ENCODE data around the gene AJAP1. TPM values are rescaled to one million over a fixed set of nuclear protein-coding genes. Genes with fewer than 3 reads are reported as not detected.

AJAP1 gene
- polyA plus RNA-seq, 1 of the 3 experiments (the other 2 are of a cell fraction): not detected

DNA sequence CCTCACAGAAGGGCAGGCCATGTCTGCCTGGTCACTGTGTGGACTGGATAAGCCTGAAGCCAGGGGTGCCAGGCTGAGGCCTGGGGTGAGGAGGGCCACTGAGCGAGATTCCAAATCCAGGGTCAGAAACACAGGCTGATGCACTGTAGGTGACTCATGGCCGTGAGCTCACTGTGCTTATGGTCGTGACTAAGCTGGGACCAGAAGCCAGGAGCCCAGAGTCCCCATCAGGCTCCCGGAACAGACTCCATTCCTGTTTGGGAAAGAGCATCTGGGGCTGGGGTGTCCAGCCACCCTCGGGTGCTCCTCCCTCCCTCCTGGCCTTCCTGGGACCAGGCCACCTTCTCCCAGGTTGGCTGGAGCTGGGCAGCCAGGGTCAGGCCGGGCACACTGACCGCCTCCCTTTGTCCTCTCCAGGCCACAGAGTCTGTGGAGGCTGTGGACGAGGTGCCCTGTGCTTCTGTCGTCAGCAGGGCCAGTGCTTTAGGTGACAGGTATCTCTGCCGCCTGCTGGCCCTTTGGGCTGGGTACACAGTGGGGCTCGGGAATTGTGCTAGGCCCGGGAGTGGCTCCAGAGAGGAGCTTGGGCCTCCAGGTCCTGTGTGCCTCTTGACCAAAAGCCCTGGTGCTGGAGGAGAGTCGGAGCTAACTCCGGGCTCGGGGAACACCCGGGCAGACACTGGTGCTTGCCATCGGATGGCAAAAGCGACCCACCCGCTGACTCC lies 36.7 kb downstream of the AJAP1 start:
- H3K79me2 ChIP-seq (ENCODE audit: insufficient read depth): no peaks in the 10 kb centered on the region
- H3K27me3 ChIP-seq (ENCODE audit: insufficient read depth): no peaks in the 10 kb centered on the region
- 40% methylated on average over 1 of the region's 19 CpGs for whole genome bisulfite sequencing (ENCODE audit: low lambda C conversion rate)

DNA sequence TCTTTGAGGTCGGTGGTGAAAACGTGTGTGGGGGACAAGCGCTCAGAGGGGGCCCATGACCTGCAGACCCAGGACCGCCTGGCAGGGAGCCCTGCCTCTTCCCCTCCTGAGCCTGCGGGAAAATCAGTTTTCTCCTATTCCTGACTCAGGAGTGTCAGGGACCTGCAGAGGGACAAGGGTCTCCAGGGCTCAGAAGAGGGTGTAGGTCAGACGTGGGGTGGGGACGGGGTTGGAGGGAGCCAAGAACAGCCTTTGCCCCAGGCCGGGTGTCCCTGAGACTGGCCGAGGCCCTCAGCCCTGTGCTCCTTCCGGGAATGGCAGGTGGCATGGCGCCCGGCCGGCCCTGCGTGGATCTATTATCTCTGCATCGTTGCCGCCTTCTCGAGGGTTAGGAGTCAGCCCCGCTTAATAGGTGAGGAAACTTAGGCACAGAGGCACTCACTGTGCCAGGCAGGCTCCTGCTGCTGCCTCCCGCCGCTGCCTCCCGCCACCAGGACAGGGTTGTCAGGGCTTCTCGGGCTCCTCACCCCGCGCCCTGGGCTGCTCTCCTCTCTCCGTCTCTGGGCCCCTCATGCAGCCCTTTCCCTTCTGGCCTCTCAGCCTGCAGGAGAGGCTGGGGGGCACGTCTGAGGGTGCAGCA lies 37.5 kb downstream of the AJAP1 start:
- ChIA-PET CTCF (interaction anchor here (0.9 kb wide), 1 partner anchor 52 kb away, joined by 3 read pairs; no protein-coding TSS in a partner anchor), POLR2A (no interaction called here)
- TF ChIP-seq JUND (IDR thresholded peaks at IDR 0.05): no peak
- TF ChIP-seq FOSL2 (IDR thresholded peaks at IDR 0.05; ENCODE audit: borderline replicate concordance, low read depth): no peak
- no peak for TF ChIP-seq RCOR1 (IDR thresholded peaks at IDR 0.05; ENCODE audit: low read length)
- Histone ChIP-seq H3K9ac (no peak overlapping the region), H3K79me2 (ENCODE audit: insufficient read depth) (no peaks in the 10 kb centered on the region), H3K4me3 (ENCODE audit: low read depth in 2 of 2, low read length in 1 of 2) (no peak overlapping the region), H3K36me3 (replicated peaks in 1 of 2; ENCODE audit: control insufficient read depth in 1 of 2, insufficient read depth in 2 of 2, low read length in 1 of 2) (no peaks in the 10 kb centered on the region), H2AFZ (ENCODE audit: low read depth) (no peak overlapping the region), H3K27ac (ENCODE audit: low read depth in 2 of 2, low read length in 1 of 2) (no peak overlapping the region), H3F3A (replicated peaks; ENCODE audit: insufficient read depth) (no peaks in the 10 kb centered on the region), H3K27me3 (ENCODE audit: insufficient read depth) (no peaks in the 10 kb centered on the region), H3K4me1 (ENCODE audit: control insufficient read depth in 1 of 2, insufficient read depth in 2 of 2, low read depth in 1 of 2, low read length in 1 of 2) (no peaks in the 10 kb centered on the region), H4K20me1 (ENCODE audit: insufficient read depth) (no peaks in the 10 kb centered on the region), H3K4me2 (no peak overlapping the region), H3K9me2 (no peaks in the 10 kb centered on the region), H3K9me3 (no peaks in the 10 kb centered on the region)
- no peak for DNase-seq
- 72% methylated on average over 13 of the region's 26 CpGs for WGBS (ENCODE audit: low lambda C conversion rate)

More for the DNA sequence above, 36.7 kb downstream of the AJAP1 start:
- CTCF ChIA-PET: interaction anchor here (0.9 kb wide), 1 partner anchor 53 kb away, joined by 3 read pairs; no protein-coding TSS in a partner anchor
- H3K9me3 ChIP-seq: no peaks in the 10 kb centered on the region
- DNase-seq: no peak
- H3K9me2 ChIP-seq: no peaks in the 10 kb centered on the region
- no peak overlapping the region for H3K4me2 ChIP-seq
- H3K4me1 ChIP-seq (ENCODE audit: control insufficient read depth in 1 of 2, insufficient read depth in 2 of 2, low read depth in 1 of 2, low read length in 1 of 2): no peaks in the 10 kb centered on the region
- no peak overlapping the region for H2AFZ ChIP-seq (ENCODE audit: low read depth)
- no peaks in the 10 kb centered on the region for H3K36me3 ChIP-seq (replicated peaks in 1 of 2; ENCODE audit: control insufficient read depth in 1 of 2, insufficient read depth in 2 of 2, low read length in 1 of 2)
- H3F3A ChIP-seq (replicated peaks; ENCODE audit: insufficient read depth): no peaks in the 10 kb centered on the region
- POLR2A ChIA-PET: no interaction called here
- TF ChIP-seq RCOR1 (IDR thresholded peaks at IDR 0.05; ENCODE audit: low read length) (no peak), TAF1 (IDR thresholded peaks at IDR 0.05; ENCODE audit: borderline replicate concordance, low read depth, low read length) (no peak), CHD2 (IDR thresholded peaks at IDR 0.05; ENCODE audit: low read length, partially characterized antibody) (no peak)
- no peak overlapping the region for H3K9ac ChIP-seq
- H3K4me3 ChIP-seq (ENCODE audit: low read depth in 2 of 2, low read length in 1 of 2): no peak overlapping the region
- H3K27ac ChIP-seq (ENCODE audit: low read depth in 2 of 2, low read length in 1 of 2): no peak overlapping the region
- no peaks in the 10 kb centered on the region for H4K20me1 ChIP-seq (ENCODE audit: insufficient read depth)

DNA sequence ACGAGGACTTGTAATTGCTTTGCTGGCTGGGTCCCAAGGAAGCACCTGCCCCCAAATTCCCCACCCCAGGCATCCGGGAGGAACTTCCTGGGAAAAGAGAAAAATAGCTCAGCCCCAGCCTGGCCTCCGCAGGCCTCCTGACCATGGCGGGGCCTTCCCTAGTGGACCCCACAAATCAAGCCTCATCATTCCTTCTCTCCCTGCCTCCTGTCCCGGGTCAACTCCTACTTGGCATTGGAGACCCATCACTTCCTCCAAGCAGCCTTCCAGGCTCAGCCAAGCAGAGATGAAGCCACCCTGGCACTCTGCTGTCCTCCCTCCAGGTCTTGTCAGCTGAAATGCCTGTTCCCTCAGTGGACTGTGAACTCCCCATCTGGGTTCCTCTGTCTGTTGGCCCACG lies 38.0 kb downstream of the AJAP1 start:
- Histone ChIP-seq H3F3A (replicated peaks; ENCODE audit: insufficient read depth) (no peaks in the 10 kb centered on the region), H3K4me3 (ENCODE audit: low read depth in 2 of 2, low read length in 1 of 2) (no peak overlapping the region), H2AFZ (ENCODE audit: low read depth) (no peak overlapping the region), H3K9me3 (no peaks in the 10 kb centered on the region), H3K79me2 (ENCODE audit: insufficient read depth) (no peaks in the 10 kb centered on the region), H3K9me2 (no peaks in the 10 kb centered on the region), H4K20me1 (ENCODE audit: insufficient read depth) (no peaks in the 10 kb centered on the region), H3K27me3 (ENCODE audit: insufficient read depth) (no peaks in the 10 kb centered on the region), H3K27ac (ENCODE audit: low read depth in 2 of 2, low read length in 1 of 2) (no peak overlapping the region), H3K4me2 (no peak overlapping the region), H3K9ac (no peak overlapping the region), H3K4me1 (ENCODE audit: control insufficient read depth in 1 of 2, insufficient read depth in 2 of 2, low read depth in 1 of 2, low read length in 1 of 2) (no peaks in the 10 kb centered on the region), H3K36me3 (replicated peaks in 1 of 2; ENCODE audit: control insufficient read depth in 1 of 2, insufficient read depth in 2 of 2, low read length in 1 of 2) (no peaks in the 10 kb centered on the region)
- DNase-seq: no peak
- ChIA-PET CTCF (no interaction called here), POLR2A (no interaction called here)
- no peak for TF ChIP-seq RAD21 (IDR thresholded peaks at IDR 0.05; ENCODE audit: low read length)
- no peak for TF ChIP-seq NFIC (IDR thresholded peaks at IDR 0.05; ENCODE audit: borderline replicate concordance)
- TF ChIP-seq, protein P1, sequence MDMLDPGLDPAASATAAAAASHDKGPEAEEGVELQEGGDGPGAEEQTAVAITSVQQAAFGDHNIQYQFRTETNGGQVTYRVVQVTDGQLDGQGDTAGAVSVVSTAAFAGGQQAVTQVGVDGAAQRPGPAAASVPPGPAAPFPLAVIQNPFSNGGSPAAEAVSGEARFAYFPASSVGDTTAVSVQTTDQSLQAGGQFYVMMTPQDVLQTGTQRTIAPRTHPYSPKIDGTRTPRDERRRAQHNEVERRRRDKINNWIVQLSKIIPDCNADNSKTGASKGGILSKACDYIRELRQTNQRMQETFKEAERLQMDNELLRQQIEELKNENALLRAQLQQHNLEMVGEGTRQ (IDR thresholded peaks at IDR 0.05; ENCODE audit: borderline replicate concordance, low read depth, low read length): no peak
- TF ChIP-seq, protein P2, sequence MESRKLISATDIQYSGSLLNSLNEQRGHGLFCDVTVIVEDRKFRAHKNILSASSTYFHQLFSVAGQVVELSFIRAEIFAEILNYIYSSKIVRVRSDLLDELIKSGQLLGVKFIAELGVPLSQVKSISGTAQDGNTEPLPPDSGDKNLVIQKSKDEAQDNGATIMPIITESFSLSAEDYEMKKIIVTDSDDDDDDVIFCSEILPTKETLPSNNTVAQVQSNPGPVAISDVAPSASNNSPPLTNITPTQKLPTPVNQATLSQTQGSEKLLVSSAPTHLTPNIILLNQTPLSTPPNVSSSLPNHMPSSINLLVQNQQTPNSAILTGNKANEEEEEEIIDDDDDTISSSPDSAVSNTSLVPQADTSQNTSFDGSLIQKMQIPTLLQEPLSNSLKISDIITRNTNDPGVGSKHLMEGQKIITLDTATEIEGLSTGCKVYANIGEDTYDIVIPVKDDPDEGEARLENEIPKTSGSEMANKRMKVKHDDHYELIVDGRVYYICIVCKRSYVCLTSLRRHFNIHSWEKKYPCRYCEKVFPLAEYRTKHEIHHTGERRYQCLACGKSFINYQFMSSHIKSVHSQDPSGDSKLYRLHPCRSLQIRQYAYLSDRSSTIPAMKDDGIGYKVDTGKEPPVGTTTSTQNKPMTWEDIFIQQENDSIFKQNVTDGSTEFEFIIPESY (IDR thresholded peaks at IDR 0.05; ENCODE audit: borderline replicate concordance, low read depth): no peak
- TF ChIP-seq NRF1 (IDR thresholded peaks at IDR 0.05; ENCODE audit: low read depth, low read length): no peak
- no peak for TF ChIP-seq GABPA (IDR thresholded peaks at IDR 0.05; ENCODE audit: low read depth)
- TF ChIP-seq SIN3A (IDR thresholded peaks at IDR 0.05; ENCODE audit: borderline replicate concordance, low read depth, low read length): no peak
- no peak for TF ChIP-seq YY1 (IDR thresholded peaks at IDR 0.05; ENCODE audit: low read depth)
- no peak for TF ChIP-seq EZH2phosphoT487 (IDR thresholded peaks at IDR 0.05; ENCODE audit: borderline replicate concordance, low read depth)
- no peak for TF ChIP-seq TCF12 (IDR thresholded peaks at IDR 0.05)
- no peak for TF ChIP-seq RFX5 (IDR thresholded peaks at IDR 0.05; ENCODE audit: low read length)
- no peak for TF ChIP-seq MEF2A (IDR thresholded peaks at IDR 0.05; ENCODE audit: borderline replicate concordance, low read depth)
- TF ChIP-seq, protein P3, sequence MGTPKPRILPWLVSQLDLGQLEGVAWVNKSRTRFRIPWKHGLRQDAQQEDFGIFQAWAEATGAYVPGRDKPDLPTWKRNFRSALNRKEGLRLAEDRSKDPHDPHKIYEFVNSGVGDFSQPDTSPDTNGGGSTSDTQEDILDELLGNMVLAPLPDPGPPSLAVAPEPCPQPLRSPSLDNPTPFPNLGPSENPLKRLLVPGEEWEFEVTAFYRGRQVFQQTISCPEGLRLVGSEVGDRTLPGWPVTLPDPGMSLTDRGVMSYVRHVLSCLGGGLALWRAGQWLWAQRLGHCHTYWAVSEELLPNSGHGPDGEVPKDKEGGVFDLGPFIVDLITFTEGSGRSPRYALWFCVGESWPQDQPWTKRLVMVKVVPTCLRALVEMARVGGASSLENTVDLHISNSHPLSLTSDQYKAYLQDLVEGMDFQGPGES (IDR thresholded peaks at IDR 0.05; ENCODE audit: low read depth, low read length): no peak
- TF ChIP-seq TAF1 (IDR thresholded peaks at IDR 0.05; ENCODE audit: borderline replicate concordance, low read depth, low read length): no peak
- 43% methylated on average over 5 of the region's 6 CpGs for WGBS (ENCODE audit: low lambda C conversion rate)

All from SK-N-SH (cell line).